Loucy (cell line): ENCODE results near the gene ADGRD1.

Experiments used
- H2AFZ ChIP-seq: fragments of 200-600 bp; sonication (generic); 2 replicates; pipeline ENCODE4 v1.6.0; 2016; ENCODE audit warnings: antibody characterized with exemption, mild to moderate bottlenecking, low read length, moderate library complexity
- H3F3A ChIP-seq: fragments of 200-600 bp; 2 replicates; pipeline ENCODE4 v1.6.0; 2016; ENCODE audit warnings: antibody characterized with exemption, low read depth, mild to moderate bottlenecking
- H3K27me3 ChIP-seq: fragments of 200-600 bp; sonication (generic); 2 replicates; pipeline ENCODE4 v1.6.1; 2014; ENCODE audit warnings: low read length, mild to moderate bottlenecking; ENCODE audit not compliant: insufficient read depth, poor library complexity, severe bottlenecking
- H3K36me3 ChIP-seq: fragments of 200-600 bp; sonication (generic); 2 replicates; pipeline ENCODE4 v1.6.1; 2016; ENCODE audit warnings: low read length; ENCODE audit not compliant: insufficient read depth
- H3K4me1 ChIP-seq: fragments of 200-600 bp; sonication (generic); 2 replicates; pipeline ENCODE4 v1.5.1; 2014; ENCODE audit warnings: low read length, mild to moderate bottlenecking; ENCODE audit not compliant: insufficient read depth, poor library complexity, severe bottlenecking
- H3K4me2 ChIP-seq: fragments of 200-600 bp; sonication (generic); 2 replicates; pipeline ENCODE4 v1.6.0; 2014; ENCODE audit warnings: antibody characterized with exemption, low read length, low read depth, mild to moderate bottlenecking; ENCODE audit not compliant: poor library complexity, severe bottlenecking
- H3K4me3 ChIP-seq: fragments of 200-600 bp; sonication (generic); 2 replicates; pipeline ENCODE4 v1.5.1; 2014; ENCODE audit warnings: low read length, mild to moderate bottlenecking, mixed read lengths; ENCODE audit not compliant: poor library complexity, severe bottlenecking
- H3K79me2 ChIP-seq: fragments of 200-600 bp; sonication (generic); 2 replicates; pipeline ENCODE4 v1.6.1; 2014; ENCODE audit warnings: low read length; ENCODE audit not compliant: insufficient read depth
- H3K9ac ChIP-seq: fragments of 200-600 bp; sonication (generic); 2 replicates; pipeline ENCODE4 v1.6.0; 2014; ENCODE audit warnings: mild to moderate bottlenecking, low read depth, low read length, moderate library complexity; ENCODE audit not compliant: poor library complexity, severe bottlenecking
- H3K9me2 ChIP-seq: fragments of 200-600 bp; sonication (generic); replicated peaks from 2 replicates; pipeline ENCODE4 v1.6.1; 2016; ENCODE audit warnings: low read depth, low read length, mixed read lengths
- H3K9me3 ChIP-seq: fragments of 200-600 bp; sonication (generic); 2 replicates; pipeline ENCODE4 v1.6.1; 2014; ENCODE audit warnings: mild to moderate bottlenecking, antibody characterized with exemption, low read length, low read depth; ENCODE audit not compliant: insufficient read depth
- H4K20me1 ChIP-seq: fragments of 200-600 bp; sonication (generic); 2 replicates; pipeline ENCODE4 v1.6.0; 2014; ENCODE audit warnings: antibody characterized with exemption, low read length, mild to moderate bottlenecking; ENCODE audit not compliant: insufficient read depth, poor library complexity, severe bottlenecking
- CTCF ChIP-seq: fragments of 200-600 bp; sonication (generic); conservative IDR thresholded peaks from 2 replicates; pipeline ENCODE4 v1.5.1; 2014; ENCODE audit warnings: mild to moderate bottlenecking, antibody characterized with exemption, low read length
- EZH2phosphoT487 ChIP-seq: fragments of 200-600 bp; IDR thresholded peaks from 2 replicates; pipeline ENCODE4 v1.6.1; 2018; ENCODE audit warnings: antibody characterized with exemption, mild to moderate bottlenecking, moderate library complexity, borderline replicate concordance

Gene ADGRD1

GRCh38 chr12:130957304-130957621 is 3.6 kb downstream of the ADGRD1 start:
- no peaks in the 10 kb centered on the region for H3K9me2 ChIP-seq
- H3K79me2 ChIP-seq = no peaks in the 10 kb centered on the region
- H3K36me3 ChIP-seq = no peaks in the 10 kb centered on the region
- no peak overlapping the region for H3K4me3 ChIP-seq
- H3K9me3 ChIP-seq = peaks cover 14% of the 10 kb centered on the region; the same call in 1 of the 2 replicates
- H3K27me3 ChIP-seq = no peaks in the 10 kb centered on the region
- no peak overlapping the region for H3K4me2 ChIP-seq
- no peak overlapping the region for H3K9ac ChIP-seq
- H3K4me1 ChIP-seq = no peaks in the 10 kb centered on the region
- H3F3A ChIP-seq = no peaks in the 10 kb centered on the region
- no peak for TF ChIP-seq CTCF
- TF ChIP-seq EZH2phosphoT487 = no peak
- no peak overlapping the region for H2AFZ ChIP-seq
- no peaks in the 10 kb centered on the region for H4K20me1 ChIP-seq

GRCh38 chr12:130958557-130959140 is 4.9 kb downstream of the ADGRD1 start:
- Histone ChIP-seq H3K27me3 (no peaks in the 10 kb centered on the region), H3K4me1 (no peaks in the 10 kb centered on the region), H3K9ac (no peak overlapping the region), H3K4me2 (no peak overlapping the region), H3K9me2 (no peaks in the 10 kb centered on the region), H3K9me3 (peaks cover 14% of the 10 kb centered on the region; the same call in 1 of the 2 replicates), H3F3A (no peaks in the 10 kb centered on the region), H3K36me3 (no peaks in the 10 kb centered on the region), H3K79me2 (no peaks in the 10 kb centered on the region), H4K20me1 (no peaks in the 10 kb centered on the region), H3K4me3 (no peak overlapping the region), H2AFZ (no peak overlapping the region)
- TF ChIP-seq EZH2phosphoT487 (no peak), CTCF (no peak)

- no peaks in the 10 kb centered on the region for H3K27me3 ChIP-seq
Measured at GRCh38 chr12:130959632-130960031, 5.9 kb downstream of the ADGRD1 start.

More at GRCh38 chr12:130959632-130960031, 5.9 kb downstream of the ADGRD1 start:
- no peak overlapping the region for H3K4me2 ChIP-seq
- H3K79me2 ChIP-seq = no peaks in the 10 kb centered on the region
- no peak overlapping the region for H3K9ac ChIP-seq
- no peaks in the 10 kb centered on the region for H3F3A ChIP-seq
- H4K20me1 ChIP-seq = no peaks in the 10 kb centered on the region
- H3K36me3 ChIP-seq = no peaks in the 10 kb centered on the region
- TF ChIP-seq CTCF (no peak), EZH2phosphoT487 (no peak)
- peaks cover 14% of the 10 kb centered on the region; the same call in 1 of the 2 replicates for H3K9me3 ChIP-seq
- no peak overlapping the region for H3K4me3 ChIP-seq
- no peaks in the 10 kb centered on the region for H3K4me1 ChIP-seq
- H2AFZ ChIP-seq = no peak overlapping the region
- no peaks in the 10 kb centered on the region for H3K9me2 ChIP-seq
